GM12873 (cell line): ENCODE measurements around the gene CYREN.

Source experiments
- TF ChIP-seq, protein P1 (sequence below): IDR thresholded peaks from 2 replicates; pipeline ENCODE4 v1.5.1; 2012; ENCODE audit warnings: low read depth, mild to moderate bottlenecking, moderate library complexity, low read length, control low read depth; ENCODE audit not compliant: insufficient read depth; ENCODE audit errors: missing control alignments

Gene CYREN

DNA sequence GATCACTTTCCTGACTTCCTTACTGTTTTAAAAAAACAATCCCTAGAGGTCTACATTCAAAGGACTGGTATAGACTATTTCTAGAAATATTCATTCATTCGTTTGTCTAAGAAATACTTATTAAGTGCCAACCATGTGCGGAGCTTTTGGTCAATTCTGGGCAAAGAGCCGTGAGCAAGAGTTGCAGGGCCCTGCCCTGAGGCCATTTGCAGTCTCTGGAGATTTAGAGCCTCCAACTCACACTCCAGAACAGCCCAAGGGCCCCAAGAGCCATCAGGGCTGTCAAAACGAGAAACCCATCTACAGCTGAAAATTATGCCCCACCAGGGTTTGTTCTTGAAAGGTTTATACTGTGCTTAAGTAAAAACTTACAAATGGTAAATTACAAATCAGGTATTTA, 24.6 kb upstream of the CYREN start:
- TF ChIP-seq, protein P1, sequence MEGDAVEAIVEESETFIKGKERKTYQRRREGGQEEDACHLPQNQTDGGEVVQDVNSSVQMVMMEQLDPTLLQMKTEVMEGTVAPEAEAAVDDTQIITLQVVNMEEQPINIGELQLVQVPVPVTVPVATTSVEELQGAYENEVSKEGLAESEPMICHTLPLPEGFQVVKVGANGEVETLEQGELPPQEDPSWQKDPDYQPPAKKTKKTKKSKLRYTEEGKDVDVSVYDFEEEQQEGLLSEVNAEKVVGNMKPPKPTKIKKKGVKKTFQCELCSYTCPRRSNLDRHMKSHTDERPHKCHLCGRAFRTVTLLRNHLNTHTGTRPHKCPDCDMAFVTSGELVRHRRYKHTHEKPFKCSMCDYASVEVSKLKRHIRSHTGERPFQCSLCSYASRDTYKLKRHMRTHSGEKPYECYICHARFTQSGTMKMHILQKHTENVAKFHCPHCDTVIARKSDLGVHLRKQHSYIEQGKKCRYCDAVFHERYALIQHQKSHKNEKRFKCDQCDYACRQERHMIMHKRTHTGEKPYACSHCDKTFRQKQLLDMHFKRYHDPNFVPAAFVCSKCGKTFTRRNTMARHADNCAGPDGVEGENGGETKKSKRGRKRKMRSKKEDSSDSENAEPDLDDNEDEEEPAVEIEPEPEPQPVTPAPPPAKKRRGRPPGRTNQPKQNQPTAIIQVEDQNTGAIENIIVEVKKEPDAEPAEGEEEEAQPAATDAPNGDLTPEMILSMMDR, result no peak

DNA sequence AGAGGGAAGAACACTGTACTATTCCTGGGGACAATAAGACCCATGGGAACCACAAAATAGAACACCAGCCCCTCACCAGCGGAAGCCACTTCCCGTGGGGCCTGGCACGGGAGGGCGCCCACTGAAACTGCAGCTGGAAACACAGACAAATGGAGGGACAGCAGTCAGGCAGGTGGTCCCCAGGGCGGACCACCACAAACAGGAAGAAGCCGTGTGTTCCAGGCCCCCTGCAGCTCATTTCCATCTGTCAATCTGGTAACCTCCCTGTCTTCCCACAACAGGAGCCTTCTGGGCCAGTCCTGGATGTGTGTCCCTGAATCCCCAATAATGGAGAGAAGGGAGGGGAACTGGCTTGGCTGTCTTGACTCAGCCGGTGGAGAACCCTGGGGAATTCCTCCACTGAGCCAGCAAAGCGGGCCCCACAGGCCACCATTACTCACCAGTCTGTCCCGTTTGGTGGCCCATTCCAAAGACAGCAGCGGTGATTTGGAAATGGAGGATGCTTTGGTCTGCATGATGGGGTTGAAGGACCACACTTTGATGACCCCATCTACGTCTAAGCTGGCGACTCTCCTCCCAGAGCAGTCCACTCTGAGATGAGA, 24.1 kb upstream of the CYREN start:
- TF ChIP-seq, protein P1, result no peak

DNA sequence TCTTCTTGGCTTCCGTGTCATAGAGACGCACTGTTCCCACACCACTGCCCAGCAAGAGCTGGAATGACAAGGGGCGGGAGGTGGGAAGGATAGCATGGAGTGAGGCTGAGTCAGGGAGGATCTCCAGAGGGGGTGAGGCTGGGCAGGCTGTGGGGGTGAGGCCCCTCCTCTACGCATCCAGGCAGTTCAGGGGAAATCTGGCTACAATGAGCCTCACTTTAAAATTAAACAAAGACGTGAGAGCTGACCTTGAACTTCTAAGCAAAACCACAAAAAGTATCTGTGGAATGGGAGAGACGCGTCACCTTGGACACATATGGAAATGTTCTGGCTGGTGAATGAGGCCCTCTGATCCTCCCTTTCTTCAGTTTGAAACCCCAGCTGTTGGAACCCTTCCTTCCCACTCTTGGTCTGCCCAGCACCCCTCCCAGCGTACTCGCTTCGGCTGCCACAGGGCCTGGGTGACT, 23.1 kb upstream of the CYREN start:
- TF ChIP-seq, protein P1, result no peak

DNA sequence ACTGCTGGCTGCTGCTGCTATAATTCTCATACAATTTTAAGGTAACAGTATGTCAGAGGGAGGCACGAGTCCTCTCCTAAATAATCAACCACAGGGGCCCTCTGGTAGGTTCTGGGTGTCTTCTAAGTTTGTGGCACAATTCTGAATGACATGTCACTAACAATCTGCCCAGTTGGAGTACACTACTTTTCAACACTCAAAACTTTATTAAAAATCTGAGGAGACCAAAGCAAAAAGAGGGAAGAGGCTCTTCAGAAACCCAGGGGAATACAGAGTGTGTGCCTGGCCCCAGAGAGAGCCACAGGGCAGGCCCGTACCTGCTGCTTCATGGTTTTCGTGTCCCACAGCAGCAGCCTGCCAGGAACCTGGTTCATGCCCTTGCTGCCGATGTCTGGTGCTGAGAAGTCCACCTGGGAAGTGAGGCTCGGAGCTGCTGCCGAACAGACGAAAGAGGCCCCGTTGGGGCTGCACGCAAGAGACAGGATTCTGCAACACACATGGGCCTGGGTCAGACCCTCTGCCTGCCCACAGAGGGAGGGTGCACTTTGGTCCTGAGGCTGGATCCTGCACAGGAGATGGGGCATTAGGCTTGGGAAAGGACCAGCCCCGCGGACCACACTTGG, 22.5 kb upstream of the CYREN start:
- TF ChIP-seq, protein P1, result no peak

DNA sequence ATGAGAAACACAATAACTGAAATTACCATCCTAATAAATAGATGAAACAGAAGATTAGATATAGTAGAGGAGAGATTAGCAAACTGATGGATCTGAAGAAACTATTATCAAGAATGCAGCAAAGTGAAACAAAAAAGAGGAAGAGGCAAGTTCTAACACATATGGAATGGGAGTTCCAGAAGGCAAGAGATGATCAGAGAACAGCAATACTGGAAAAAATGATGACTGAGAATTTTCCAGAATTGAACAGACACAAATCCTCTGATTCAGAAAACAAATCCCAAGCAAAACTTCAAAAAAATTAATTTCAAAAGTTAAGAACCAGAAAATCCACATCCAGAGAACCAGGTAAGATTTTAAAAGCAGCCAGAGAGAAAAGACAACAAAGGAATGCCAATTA, 20.2 kb upstream of the CYREN start:
- TF ChIP-seq, protein P1, result no peak

DNA sequence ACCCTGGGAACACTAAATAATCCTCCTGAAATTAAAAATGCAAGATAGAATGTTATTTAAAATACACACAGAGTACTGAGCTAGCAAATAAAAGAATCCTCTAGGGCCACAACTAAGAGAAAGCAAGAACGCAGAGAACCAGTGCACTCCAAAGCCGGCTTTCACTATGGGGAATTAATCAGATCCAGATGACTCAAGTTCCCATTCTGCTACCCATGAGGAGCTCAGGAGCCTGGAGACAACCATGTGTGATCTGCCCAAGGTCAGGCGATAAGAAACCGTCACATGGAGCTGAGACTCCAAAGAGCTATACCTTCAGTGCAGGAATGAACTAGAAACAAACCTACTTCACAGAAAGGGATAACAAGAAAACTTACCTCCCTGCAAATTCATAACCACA, 19.5 kb upstream of the CYREN start:
- TF ChIP-seq, protein P1, result no peak

DNA sequence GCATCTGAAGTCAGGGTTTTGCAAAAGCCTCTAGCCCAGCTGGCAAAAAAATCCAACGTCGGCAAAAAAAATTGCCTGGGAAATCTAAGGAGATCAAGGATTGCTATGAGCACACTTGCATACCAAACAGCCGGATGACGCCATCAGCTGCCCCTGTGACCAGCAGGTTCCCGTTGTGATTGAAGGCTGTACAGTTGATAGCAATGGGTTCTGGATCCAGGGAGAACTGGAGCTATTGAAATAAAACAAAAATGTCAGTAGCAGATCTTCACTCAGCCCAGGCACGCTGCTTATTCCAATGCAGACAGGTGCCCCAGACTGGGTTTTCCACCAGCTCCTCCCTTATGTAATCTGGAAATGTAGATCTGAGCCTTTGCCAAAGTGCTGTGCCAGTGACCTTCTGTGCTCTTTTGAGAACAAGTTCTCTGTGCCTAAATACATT, 18.7 kb upstream of the CYREN start:
- TF ChIP-seq, protein P1, result no peak
